Stomach (tissue), 9 donors: ENCODE results near the gene SKA2. TPM values are rescaled to one million over a fixed set of nuclear protein-coding genes. Genes with fewer than 3 reads are reported as not detected.

Source experiments
- DNase-seq, 2 donors: peaks; one replicate each; pipeline versions ENCODE4 v3.0.0 to v3.0.0-alpha.2; 2013 to 2019
- H3K27ac ChIP-seq, 5 donors: fragments of 200-600 bp in 4 of 5; sonication (generic) in 4 of 5; one replicate each; pipeline ENCODE4 v1.5.1; 2013 to 2019; ENCODE audit warnings: mild to moderate bottlenecking in 1 of 5, moderate library complexity in 1 of 5
- H3K27me3 ChIP-seq, 3 donors: fragments of 200-600 bp; sonication (generic); one replicate each; pipeline ENCODE4 v1.5.1; 2017 to 2019; ENCODE audit warnings: mixed run types in 1 of 3
- H3K36me3 ChIP-seq, 4 donors: fragments of 200-600 bp; sonication (generic); 1 replicate in 3 of 4; 2 replicates in 1 of 4; pipeline ENCODE4 v1.5.1; 2016 to 2019
- H3K4me1 ChIP-seq, 4 donors: fragments of 200-600 bp; sonication (generic); one replicate each; pipeline ENCODE4 v1.5.1; 2016 to 2019
- H3K4me3 ChIP-seq, 4 donors: fragments of 200-600 bp; sonication (generic) in 3 of 4; one replicate each; pipeline ENCODE4 v1.5.1; 2016 to 2019; ENCODE audit warnings: mild to moderate bottlenecking in 1 of 4
- H3K9me3 ChIP-seq, 4 donors: fragments of 200-600 bp; sonication (generic); one replicate each; pipeline ENCODE4 v1.5.1; 2016 to 2019
- EP300 ChIP-seq: sonication (generic); formaldehyde crosslinking; IDR thresholded peaks from one replicate; pipeline ENCODE4 v1.6.1; 2017; ENCODE audit warnings: antibody characterized with exemption
- POLR2A ChIP-seq, 4 donors: fragments of 450-650 bp; IDR thresholded peaks; one replicate each; pipeline ENCODE4 v1.6.1; 2016; ENCODE audit warnings: antibody characterized with exemption in 4 of 4, control low read depth in 2 of 4, mild to moderate bottlenecking in 1 of 4, moderate library complexity in 1 of 4
- POLR2AphosphoS5 ChIP-seq, 3 donors: sonication (generic); formaldehyde crosslinking; IDR thresholded peaks; one replicate each; pipeline ENCODE4 v1.6.1; 2016; ENCODE audit warnings: antibody characterized with exemption in 3 of 3
- WGBS, 5 donors: extraction: QIAGEN DNeasy Blood & Tissue Kit in 3 of 5; methylation state at CpG; one replicate each; pipeline versions ENCODE4 v1.1.5 to v1.1.7; 2013 to 2018; 5-methylcytosine and 5-hydroxymethylcytosine counted together
- intact Hi-C: fragments of 100-400 bp; cut with DNase I; formaldehyde crosslinking; loops from one replicate; pipeline ENCODE4 v1.15.1; 2023; ENCODE audit warnings: low total_unique reads
- polyA plus RNA-seq, 3 donors: library from polyadenylated mRNA; stranded (reverse); fragments of 200-250 nt; gene quantifications; one replicate each; pipeline ENCODE4 v1.2.3, GENCODE V29; 2013
- small RNA-seq, 4 donors: library from RNA; depleted of rRNA; stranded (forward); fragments of <200 nt; gene quantifications; one replicate each; pipeline ENCODE3, GENCODE V24; 2016
- total RNA-seq, 5 donors: library from RNA; depleted of rRNA; stranded (reverse); fragments of >200 nt; gene quantifications; one replicate each; pipeline versions ENCODE4 v1.1.0 to v1.2.3, GENCODE V29; 2014 to 2016
- TF ChIP-seq, protein P1 (sequence below), 7 experiments: fragments of 450-650 bp in 4 of 7; fragments of 200-600 bp in 3 of 7; sonication (generic) in 3 of 7; IDR thresholded peaks; one replicate each; pipeline ENCODE4 v1.5.1; 2016 to 2019; ENCODE audit warnings: antibody characterized with exemption in 7 of 7, control low read depth in 2 of 7, mild to moderate bottlenecking in 1 of 7
- donor health status: healthy with polysubstance abuse.
- donor health status: Bipolar disorder and iron deficiency.
- donor health status: healthy.

SKA2 gene
- total and polyA plus RNA-seq, 8 donors, result 7.6 to 72.1 (median 34.5) TPM; not detected in 1

DNA sequence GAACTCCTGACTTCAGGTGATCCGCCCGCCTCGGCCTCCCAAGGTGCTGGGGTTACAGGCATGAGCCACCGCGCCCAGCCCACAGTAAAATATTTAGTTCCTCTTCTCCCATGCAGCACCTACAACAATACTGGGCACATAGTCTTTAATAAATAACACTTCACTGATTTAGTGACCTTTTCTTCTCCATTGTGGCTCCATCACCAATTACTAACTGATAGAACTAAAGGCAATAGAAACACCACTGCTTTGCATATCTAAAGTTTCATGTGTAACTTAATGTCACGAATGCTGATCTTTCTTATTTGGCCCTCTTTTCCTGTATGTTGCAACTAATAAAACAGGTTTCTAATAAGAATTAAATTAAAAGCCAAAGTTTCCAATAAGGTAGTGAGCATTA, 87.2 kb downstream of the SKA2 start:
- Histone ChIP-seq H3K4me3 (no peak overlapping the region), H3K9me3 (no peaks in the 10 kb centered on the region), H3K4me1 (no peaks in the 10 kb centered on the region), H3K27ac (no peak overlapping the region), H3K36me3 (peaks cover 12 to 68% (median 65%) of the 10 kb centered on the region in 4 donors), H3K27me3 (no peaks in the 10 kb centered on the region)
- TF ChIP-seq, protein P1, sequence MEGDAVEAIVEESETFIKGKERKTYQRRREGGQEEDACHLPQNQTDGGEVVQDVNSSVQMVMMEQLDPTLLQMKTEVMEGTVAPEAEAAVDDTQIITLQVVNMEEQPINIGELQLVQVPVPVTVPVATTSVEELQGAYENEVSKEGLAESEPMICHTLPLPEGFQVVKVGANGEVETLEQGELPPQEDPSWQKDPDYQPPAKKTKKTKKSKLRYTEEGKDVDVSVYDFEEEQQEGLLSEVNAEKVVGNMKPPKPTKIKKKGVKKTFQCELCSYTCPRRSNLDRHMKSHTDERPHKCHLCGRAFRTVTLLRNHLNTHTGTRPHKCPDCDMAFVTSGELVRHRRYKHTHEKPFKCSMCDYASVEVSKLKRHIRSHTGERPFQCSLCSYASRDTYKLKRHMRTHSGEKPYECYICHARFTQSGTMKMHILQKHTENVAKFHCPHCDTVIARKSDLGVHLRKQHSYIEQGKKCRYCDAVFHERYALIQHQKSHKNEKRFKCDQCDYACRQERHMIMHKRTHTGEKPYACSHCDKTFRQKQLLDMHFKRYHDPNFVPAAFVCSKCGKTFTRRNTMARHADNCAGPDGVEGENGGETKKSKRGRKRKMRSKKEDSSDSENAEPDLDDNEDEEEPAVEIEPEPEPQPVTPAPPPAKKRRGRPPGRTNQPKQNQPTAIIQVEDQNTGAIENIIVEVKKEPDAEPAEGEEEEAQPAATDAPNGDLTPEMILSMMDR (IDR thresholded peaks at IDR 0.05), result no peak
- TF ChIP-seq POLR2A (IDR thresholded peaks at IDR 0.05) (no peak), EP300 (no peak), POLR2AphosphoS5 (IDR thresholded peaks at IDR 0.05) (no peak)
- DNase-seq, result no peak
- intact Hi-C loops, result no loop called here
- 94 to 98% (median 95%) methylated on average over 6 of the region's 6 CpGs for WGBS, 5 donors

DNA sequence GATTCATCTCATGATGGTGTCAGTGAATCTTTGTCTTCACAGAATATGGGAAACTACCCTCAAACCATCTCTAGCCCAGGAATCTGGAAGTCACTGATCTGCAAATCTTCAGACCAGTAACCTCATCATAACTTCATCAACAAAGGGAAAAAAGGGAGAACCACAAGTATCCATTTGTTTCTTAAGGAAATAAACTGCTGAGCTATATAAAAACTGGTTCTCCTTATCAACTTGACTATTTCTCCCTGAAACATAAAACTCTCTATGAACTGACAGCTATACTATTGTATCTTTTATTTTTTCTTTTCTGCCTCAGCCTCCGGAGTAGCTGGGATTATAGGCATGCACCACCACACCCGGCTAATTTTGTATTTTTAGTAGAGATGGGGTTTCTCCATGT, 87.6 kb downstream of the SKA2 start:
- TF ChIP-seq EP300 (no peak), POLR2A (IDR thresholded peaks at IDR 0.05) (no peak), POLR2AphosphoS5 (IDR thresholded peaks at IDR 0.05) (no peak)
- TF ChIP-seq, protein P1 (IDR thresholded peaks at IDR 0.05), result no peak
- Histone ChIP-seq H3K27ac (no peak overlapping the region), H3K27me3 (no peaks in the 10 kb centered on the region), H3K4me1 (no peaks in the 10 kb centered on the region), H3K9me3 (no peaks in the 10 kb centered on the region), H3K36me3 (peaks cover 12 to 69% (median 67%) of the 10 kb centered on the region in 4 donors), H3K4me3 (no peak overlapping the region)
- intact Hi-C loops, result no loop called here
- DNase-seq, result no peak
- WGBS, 5 donors, result 90 to 97% (median 93%) methylated on average over 2 of the region's 2 CpGs

DNA sequence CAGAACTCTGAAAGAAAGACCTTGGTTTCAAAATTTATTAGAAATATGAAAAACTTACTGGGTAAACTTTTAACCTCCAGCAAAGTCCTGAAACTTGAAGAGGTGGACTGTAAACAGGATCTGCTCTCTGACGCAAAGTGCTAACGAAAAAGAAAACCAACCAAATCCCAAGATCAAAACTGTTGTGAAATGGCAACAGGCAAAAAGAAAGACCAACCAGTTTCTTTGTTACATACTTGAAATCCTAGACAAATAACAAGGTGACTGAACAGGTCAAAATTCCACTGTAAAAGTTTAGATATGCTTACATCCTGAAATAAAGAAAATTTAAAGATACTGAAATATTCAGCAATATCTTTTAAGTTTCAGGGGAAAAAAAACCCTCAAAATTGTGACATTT, 92.5 kb downstream of the SKA2 start:
- no peak overlapping the region for H3K27ac ChIP-seq
- no peak for DNase-seq
- no peaks in the 10 kb centered on the region for H3K27me3 ChIP-seq
- H3K4me3 ChIP-seq, result no peak overlapping the region
- H3K9me3 ChIP-seq, result no peaks in the 10 kb centered on the region
- no peaks in the 10 kb centered on the region for H3K4me1 ChIP-seq
- TF ChIP-seq EP300 (no peak), POLR2A (IDR thresholded peaks at IDR 0.05) (no peak), POLR2AphosphoS5 (IDR thresholded peaks at IDR 0.05) (no peak)
- TF ChIP-seq, protein P1 (IDR thresholded peaks at IDR 0.05), result no peak
- 88 to 95% (median 92%) methylated on average over 2 of the region's 2 CpGs for WGBS, 5 donors
- H3K36me3 ChIP-seq, result peaks cover 3 to 76% (median 74%) of the 10 kb centered on the region in 4 donors
- intact Hi-C loops, result no loop called here

Small RNA genes lying within 50 kb of the gene (small RNA-seq; reads per million reads assigned to genes)
- gene MIR301A, result 10.8 to 17.3 (median 14.6) reads per million in 4 donors
- 10.8 to 32.5 (median 20.5) reads per million in 4 donors for gene MIR454
- 0 reads per million in 4 donors for gene RNU2-58P

Other genes starting within 250 kb of the SKA2 start
- gene TRIM37, start 48.3 kb downstream of the SKA2 start, total RNA-seq, result 10 to 100 TPM; 26.9 to 68.7 (median 42.8) TPM
- 1 to 10 TPM; 4.9 to 9.7 (median 6.7) TPM for gene TRIM37, start 48.3 kb downstream of the SKA2 start, polyA plus RNA-seq
- gene PRR11, start 560 bp upstream of the SKA2 start, total RNA-seq, result 1 to 10 TPM in 3 of 5 donors, under 1 TPM in 1, not detected in 1; 0.45 to 6.4 (median 2.7) TPM
- gene PRR11, start 560 bp upstream of the SKA2 start, polyA plus RNA-seq, result 1 to 10 TPM; 1.5 to 1.9 (median 1.6) TPM
- gene SMG8, start 54.8 kb upstream of the SKA2 start, total RNA-seq, result 10 to 100 TPM in 3 of 5 donors, 1 to 10 TPM in 1, under 1 TPM in 1; 0.58 to 42.0 (median 12.8) TPM
- gene SMG8, start 54.8 kb upstream of the SKA2 start, polyA plus RNA-seq, result 1 to 10 TPM; 2.9 to 3.8 (median 3.1) TPM
- 1 to 10 TPM in 3 of 5 donors, not detected in 2; 1.7 to 8.6 (median 2.3) TPM for gene GDPD1, start 65.3 kb upstream of the SKA2 start, total RNA-seq
- gene GDPD1, start 65.3 kb upstream of the SKA2 start, polyA plus RNA-seq, result 1 to 10 TPM in 2 of 3 donors, under 1 TPM in 1; 0.40 to 1.8 (median 1.2) TPM
- gene YPEL2, start 176.5 kb upstream of the SKA2 start, total RNA-seq, result 10 to 100 TPM; 22.2 to 60.8 (median 37.8) TPM
- gene YPEL2, start 176.5 kb upstream of the SKA2 start, polyA plus RNA-seq, result 10 to 100 TPM in 1 of 3 donors, 1 to 10 TPM in 2; 4.4 to 10.4 (median 9.0) TPM